ENCODE measurements around the gene HADHA.
A peak's percentile ranks its signal among the peaks of the same experiment; 100 is the strongest.

The HADHA gene

DNA sequence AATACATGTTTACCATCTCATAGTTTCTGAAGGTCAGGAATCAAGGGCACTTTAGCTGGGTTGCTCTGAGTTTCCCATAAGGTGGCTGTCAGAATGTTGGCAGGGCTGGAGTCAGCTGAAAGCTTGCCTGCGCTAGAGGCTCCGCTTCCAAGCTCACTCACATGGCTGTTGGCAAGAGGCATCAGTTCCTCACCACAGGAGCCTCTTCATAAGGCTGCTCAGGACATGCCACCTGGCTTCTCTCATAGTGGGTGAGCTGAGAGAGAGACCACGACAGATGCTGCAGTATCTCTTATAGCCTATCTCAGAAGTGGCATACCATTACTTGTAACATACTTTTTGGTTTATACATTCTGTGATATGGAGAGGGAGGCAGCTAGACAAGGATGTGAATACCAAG is 7.5 kb upstream of the HADHA start:
- H3K36me3 ChIP-seq (replicated peaks; ENCODE audit: low read depth, low read length): no peaks in the 10 kb centered on the region
- no peak overlapping the region for H3K27ac ChIP-seq (ENCODE audit: low read length)
- H3K79me2 ChIP-seq (ENCODE audit: low read length): peaks cover 52% of the 10 kb centered on the region
- H2AFZ ChIP-seq (ENCODE audit: low read depth, low read length): no peak overlapping the region
- no peak overlapping the region for H3K4me3 ChIP-seq (ENCODE audit: low read length)
- H3K9me3 ChIP-seq (ENCODE audit: insufficient read depth, low read length): no peaks in the 10 kb centered on the region
- H4K20me1 ChIP-seq (ENCODE audit: insufficient read depth, low read length): no peaks in the 10 kb centered on the region
- H3K9ac ChIP-seq (ENCODE audit: low read length): no peak overlapping the region
- TF ChIP-seq EZH2phosphoT487 (IDR thresholded peaks at IDR 0.05; ENCODE audit: low read depth) (no peak), CTCF (IDR thresholded peaks at IDR 0.05; ENCODE audit: low read depth, low read length) (no peak)
- no peaks in the 10 kb centered on the region for H3K27me3 ChIP-seq (ENCODE audit: low read depth, low read length)
- H3K4me1 ChIP-seq (ENCODE audit: low read length): peaks cover 2% of the 10 kb centered on the region
- H3K4me2 ChIP-seq (ENCODE audit: low read length): no peak overlapping the region

- no peak overlapping the region for H3K27ac ChIP-seq (ENCODE audit: low read length)
- H3K9ac ChIP-seq (ENCODE audit: low read length): no peak overlapping the region
- H2AFZ ChIP-seq (ENCODE audit: low read depth, low read length): no peak overlapping the region
- TF ChIP-seq EZH2phosphoT487 (IDR thresholded peaks at IDR 0.05; ENCODE audit: low read depth): no peak
- no peak for TF ChIP-seq CTCF (IDR thresholded peaks at IDR 0.05; ENCODE audit: low read depth, low read length)
- no peak overlapping the region for H3K4me3 ChIP-seq (ENCODE audit: low read length)
- H3K4me2 ChIP-seq (ENCODE audit: low read length): no peak overlapping the region
- peaks cover 74% of the 10 kb centered on the region for H3K79me2 ChIP-seq (ENCODE audit: low read length)
- H3K9me3 ChIP-seq (ENCODE audit: insufficient read depth, low read length): no peaks in the 10 kb centered on the region
- no peaks in the 10 kb centered on the region for H4K20me1 ChIP-seq (ENCODE audit: insufficient read depth, low read length)
- no peaks in the 10 kb centered on the region for H3K36me3 ChIP-seq (replicated peaks; ENCODE audit: low read depth, low read length)
- peaks cover 15% of the 10 kb centered on the region for H3K4me1 ChIP-seq (ENCODE audit: low read length)
- H3K27me3 ChIP-seq (ENCODE audit: low read depth, low read length): no peaks in the 10 kb centered on the region
Observed at GRCh38 chr2:26249625-26250024, 5.2 kb upstream of the HADHA start.

- Histone ChIP-seq H2AFZ (ENCODE audit: low read depth, low read length) (no peak overlapping the region), H3K36me3 (replicated peaks; ENCODE audit: low read depth, low read length) (no peaks in the 10 kb centered on the region), H3K4me2 (ENCODE audit: low read length) (peak overlapping the region; percentile 78), H3K9me3 (ENCODE audit: insufficient read depth, low read length) (no peaks in the 10 kb centered on the region), H3K4me1 (ENCODE audit: low read length) (peaks cover 22% of the 10 kb centered on the region), H3K27me3 (ENCODE audit: low read depth, low read length) (no peaks in the 10 kb centered on the region), H4K20me1 (ENCODE audit: insufficient read depth, low read length) (no peaks in the 10 kb centered on the region), H3K9ac (ENCODE audit: low read length) (no peak overlapping the region), H3K27ac (ENCODE audit: low read length) (no peak overlapping the region), H3K79me2 (ENCODE audit: low read length) (peaks cover 94% of the 10 kb centered on the region), H3K4me3 (ENCODE audit: low read length) (no peak overlapping the region)
- TF ChIP-seq CTCF (IDR thresholded peaks at IDR 0.05; ENCODE audit: low read depth, low read length) (no peak), EZH2phosphoT487 (IDR thresholded peaks at IDR 0.05; ENCODE audit: low read depth) (no peak)
Observed at GRCh38 chr2:26246818-26247217, 2.4 kb upstream of the HADHA start.

- peaks cover 32% of the 10 kb centered on the region for H3K4me1 ChIP-seq (ENCODE audit: low read length)
- no peak for TF ChIP-seq CTCF (IDR thresholded peaks at IDR 0.05; ENCODE audit: low read depth, low read length)
- TF ChIP-seq EZH2phosphoT487 (IDR thresholded peaks at IDR 0.05; ENCODE audit: low read depth): no peak
- H3K4me3 ChIP-seq (ENCODE audit: low read length): peak overlapping the region; percentile 88
- H4K20me1 ChIP-seq (ENCODE audit: insufficient read depth, low read length): no peaks in the 10 kb centered on the region
- peak overlapping the region; percentile 78 for H3K4me2 ChIP-seq (ENCODE audit: low read length)
- H3K9ac ChIP-seq (ENCODE audit: low read length): peak overlapping the region; percentile 81
- H3K27me3 ChIP-seq (ENCODE audit: low read depth, low read length): no peaks in the 10 kb centered on the region
- H3K79me2 ChIP-seq (ENCODE audit: low read length): peaks cover 94% of the 10 kb centered on the region
- H3K9me3 ChIP-seq (ENCODE audit: insufficient read depth, low read length): no peaks in the 10 kb centered on the region
- H3K36me3 ChIP-seq (replicated peaks; ENCODE audit: low read depth, low read length): no peaks in the 10 kb centered on the region
- peak overlapping the region; percentile 82 for H3K27ac ChIP-seq (ENCODE audit: low read length)
- H2AFZ ChIP-seq (ENCODE audit: low read depth, low read length): no peak overlapping the region
Observed at GRCh38 chr2:26245810-26246209, 1.4 kb upstream of the HADHA start.
